SK-N-SH treated with all-trans-retinoic acid at 6 μM for 48 hours (cell line): ENCODE results near the gene RYR1.

Source experiments
- CSDC2 ChIP-seq: fragments of 250-450 bp; sonication (Bioruptor Pico); IDR thresholded peaks from 2 replicates; pipeline ENCODE4 v1.5.0; 2020; ENCODE audit warnings: mild to moderate bottlenecking, moderate library complexity
- ESRRG ChIP-seq: fragments of 250-450 bp; sonication (Bioruptor Pico); IDR thresholded peaks from 2 replicates; pipeline ENCODE4 v1.6.1; 2021; ENCODE audit warnings: mild to moderate bottlenecking
- GLIS3 ChIP-seq: fragments of 250-450 bp; sonication (Bioruptor Pico); IDR thresholded peaks from 2 replicates; pipeline ENCODE4 v1.5.0; 2020; ENCODE audit warnings: mild to moderate bottlenecking, moderate library complexity
- RARB ChIP-seq: fragments of 250-450 bp; sonication (Bioruptor Pico); IDR thresholded peaks from 2 replicates; pipeline ENCODE4 v1.8.0; 2021; ENCODE audit warnings: mild to moderate bottlenecking, moderate library complexity
- SNAI2 ChIP-seq: fragments of 250-450 bp; sonication (Bioruptor Pico); IDR thresholded peaks from 2 replicates; pipeline ENCODE4 v1.5.0; 2020; ENCODE audit warnings: mild to moderate bottlenecking, moderate library complexity
- TCF4 ChIP-seq: fragments of 250-450 bp; sonication (Bioruptor Pico); IDR thresholded peaks from 2 replicates; pipeline ENCODE4 v1.8.0; 2021; ENCODE audit warnings: mild to moderate bottlenecking, moderate library complexity, borderline replicate concordance
- ZNF565 ChIP-seq: fragments of 450-650 bp; formaldehyde crosslinking; conservative IDR thresholded peaks from 2 replicates; pipeline ENCODE4 v1.5.0; 2020; ENCODE audit warnings: low read depth, mild to moderate bottlenecking, moderate library complexity
- ZNF70 ChIP-seq: fragments of 450-650 bp; formaldehyde crosslinking; IDR thresholded peaks from 2 replicates; pipeline ENCODE4 v1.5.0; 2020; ENCODE audit warnings: mild to moderate bottlenecking, moderate library complexity
- TF ChIP-seq, protein P1 (sequence below): fragments of 250-450 bp; sonication (Bioruptor Pico); IDR thresholded peaks from 2 replicates; pipeline ENCODE4 v1.8.0; 2020; ENCODE audit warnings: mild to moderate bottlenecking, moderate library complexity, borderline replicate concordance

GRCh38 chr19:38417544-38418506, 15.7 kb upstream of the RYR1 start:
- no peak for TF ChIP-seq ZNF565
- TF ChIP-seq ESRRG, result no peak
- no peak for TF ChIP-seq TCF4 (CRISPR knock-in tag)
- TF ChIP-seq, protein P1, sequence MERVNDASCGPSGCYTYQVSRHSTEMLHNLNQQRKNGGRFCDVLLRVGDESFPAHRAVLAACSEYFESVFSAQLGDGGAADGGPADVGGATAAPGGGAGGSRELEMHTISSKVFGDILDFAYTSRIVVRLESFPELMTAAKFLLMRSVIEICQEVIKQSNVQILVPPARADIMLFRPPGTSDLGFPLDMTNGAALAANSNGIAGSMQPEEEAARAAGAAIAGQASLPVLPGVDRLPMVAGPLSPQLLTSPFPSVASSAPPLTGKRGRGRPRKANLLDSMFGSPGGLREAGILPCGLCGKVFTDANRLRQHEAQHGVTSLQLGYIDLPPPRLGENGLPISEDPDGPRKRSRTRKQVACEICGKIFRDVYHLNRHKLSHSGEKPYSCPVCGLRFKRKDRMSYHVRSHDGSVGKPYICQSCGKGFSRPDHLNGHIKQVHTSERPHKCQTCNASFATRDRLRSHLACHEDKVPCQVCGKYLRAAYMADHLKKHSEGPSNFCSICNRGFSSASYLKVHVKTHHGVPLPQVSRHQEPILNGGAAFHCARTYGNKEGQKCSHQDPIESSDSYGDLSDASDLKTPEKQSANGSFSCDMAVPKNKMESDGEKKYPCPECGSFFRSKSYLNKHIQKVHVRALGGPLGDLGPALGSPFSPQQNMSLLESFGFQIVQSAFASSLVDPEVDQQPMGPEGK (CRISPR knock-in tag), result no peak
- TF ChIP-seq SNAI2 (CRISPR knock-in tag), result no peak
- TF ChIP-seq CSDC2 (CRISPR knock-in tag), result no peak
- no peak for TF ChIP-seq RARB (CRISPR knock-in tag)
- TF ChIP-seq ZNF70 (CRISPR knock-in tag), result no peak
- TF ChIP-seq GLIS3 (CRISPR knock-in tag), result no peak
